ENCODE measurements around the gene HTR3A. TPM values are rescaled to one million over a fixed set of nuclear protein-coding genes. Genes with fewer than 3 reads are reported as not detected.

Gene HTR3A
- total RNA-seq, 2 donors from 2014 or later = not detected

- no peak for DNase-seq (ENCODE audit: low spot score)
- no peak for TF ChIP-seq POLR2AphosphoS5 (IDR thresholded peaks at IDR 0.05)
- TF ChIP-seq POLR2A (IDR thresholded peaks at IDR 0.05) = no peak
- TF ChIP-seq CTCF (IDR thresholded peaks at IDR 0.05) = no peak
- Histone ChIP-seq H3K4me1 (replicated peaks) (no peaks in the 10 kb centered on the region), H3K27me3 (replicated peaks; ENCODE audit: insufficient read depth) (no peaks in the 10 kb centered on the region), H3K36me3 (no peaks in the 10 kb centered on the region), H3K9me3 (no peaks in the 10 kb centered on the region), H3K4me3 (no peak overlapping the region), H3K27ac (no peak overlapping the region)
- intact Hi-C loops (cut with DNase I) = no loop called here
- WGBS = 75% methylated on average over 6 of the region's 6 CpGs
These were observed 9.9 kb downstream of the HTR3A start for GRCh38 chr11:113984781-113985180.

GRCh38 chr11:113985906-113986305 is 11.0 kb downstream of the HTR3A start:
- no peaks in the 10 kb centered on the region for H3K27me3 ChIP-seq (replicated peaks; ENCODE audit: insufficient read depth)
- no peak overlapping the region for H3K4me3 ChIP-seq
- no peaks in the 10 kb centered on the region for H3K4me1 ChIP-seq (replicated peaks)
- intact Hi-C loops (cut with DNase I) = no loop called here
- WGBS = 82% methylated on average over 4 of the region's 4 CpGs
- no peak for DNase-seq (ENCODE audit: low spot score)
- no peaks in the 10 kb centered on the region for H3K36me3 ChIP-seq
- no peaks in the 10 kb centered on the region for H3K9me3 ChIP-seq
- TF ChIP-seq POLR2A (IDR thresholded peaks at IDR 0.05) (no peak), POLR2AphosphoS5 (IDR thresholded peaks at IDR 0.05) (no peak), CTCF (IDR thresholded peaks at IDR 0.05) (no peak)
- H3K27ac ChIP-seq = no peak overlapping the region

GRCh38 chr11:113986351-113987140 is 11.6 kb downstream of the HTR3A start:
- TF ChIP-seq POLR2A (IDR thresholded peaks at IDR 0.05) = no peak
- no peak for TF ChIP-seq CTCF (IDR thresholded peaks at IDR 0.05)
- TF ChIP-seq POLR2AphosphoS5 (IDR thresholded peaks at IDR 0.05) = no peak
- Histone ChIP-seq H3K9me3 (no peaks in the 10 kb centered on the region), H3K27ac (no peak overlapping the region), H3K4me1 (replicated peaks) (no peaks in the 10 kb centered on the region), H3K36me3 (no peaks in the 10 kb centered on the region), H3K27me3 (replicated peaks; ENCODE audit: insufficient read depth) (no peaks in the 10 kb centered on the region), H3K4me3 (no peak overlapping the region)
- no peak for DNase-seq (ENCODE audit: low spot score)
- intact Hi-C loops (cut with DNase I) = no loop called here
- WGBS = 85% methylated on average over 18 of the region's 18 CpGs

GRCh38 chr11:113989381-113989780 is 14.5 kb downstream of the HTR3A start:
- WGBS = 72% methylated on average over 13 of the region's 15 CpGs
- Histone ChIP-seq H3K27ac (no peak overlapping the region), H3K9me3 (no peaks in the 10 kb centered on the region), H3K36me3 (no peaks in the 10 kb centered on the region), H3K27me3 (replicated peaks; ENCODE audit: insufficient read depth) (no peaks in the 10 kb centered on the region), H3K4me1 (replicated peaks) (no peaks in the 10 kb centered on the region), H3K4me3 (no peak overlapping the region)
- TF ChIP-seq POLR2AphosphoS5 (IDR thresholded peaks at IDR 0.05) (no peak), CTCF (IDR thresholded peaks at IDR 0.05) (no peak), POLR2A (IDR thresholded peaks at IDR 0.05) (no peak)
- DNase-seq (ENCODE audit: low spot score) = no peak
- intact Hi-C loops (cut with DNase I) = no loop called here

GRCh38 chr11:113989916-113990315 is 15.0 kb downstream of the HTR3A start:
- intact Hi-C loops (cut with DNase I) = loop anchor here (5.0 kb wide), 1 partner anchor 47 kb away; no protein-coding TSS in a partner anchor
- Histone ChIP-seq H3K36me3 (no peaks in the 10 kb centered on the region), H3K27ac (no peak overlapping the region), H3K9me3 (no peaks in the 10 kb centered on the region), H3K4me1 (replicated peaks) (no peaks in the 10 kb centered on the region), H3K27me3 (replicated peaks; ENCODE audit: insufficient read depth) (no peaks in the 10 kb centered on the region), H3K4me3 (no peak overlapping the region)
- DNase-seq (ENCODE audit: low spot score) = no peak
- WGBS = 74% methylated on average over 2 of the region's 2 CpGs
- TF ChIP-seq POLR2A (IDR thresholded peaks at IDR 0.05) (no peak), CTCF (IDR thresholded peaks at IDR 0.05) (no peak), POLR2AphosphoS5 (IDR thresholded peaks at IDR 0.05) (no peak)
